ENCODE results near the gene MAML2. TPM values are rescaled to one million over a fixed set of nuclear protein-coding genes. Genes with fewer than 3 reads are reported as not detected.
A peak's percentile ranks its signal among the peaks of the same experiment; 100 is the strongest.

Gene MAML2
- total and polyA plus RNA-seq, 4 donors = 0.56 to 2.1 (median 1.4) TPM

- no peak for TF ChIP-seq HNF4G (IDR thresholded peaks at IDR 0.05)
These were observed 125.0 kb downstream of the MAML2 start (continued) for GRCh38 chr11:96218006-96218405.

GRCh38 chr11:96217206-96217605, 125.8 kb downstream of the MAML2 start:
- H3K4me3 ChIP-seq (ENCODE audit: low read depth in 1 of 3, low read length in 3 of 3) = no peak overlapping the region
- 93% methylated on average over 5 of the region's 5 CpGs for WGBS
- no peak overlapping the region for H3K27ac ChIP-seq (ENCODE audit: low read depth in 1 of 2, low read length in 2 of 2)
- H3K36me3 ChIP-seq (ENCODE audit: control insufficient read depth in 4 of 4, insufficient read depth in 3 of 4, low read depth in 1 of 4, low read length in 3 of 4) = no peaks in the 10 kb centered on the region
- peaks cover 2 to 4% (median 3%) of the 10 kb centered on the region in 4 donors for H3K4me1 ChIP-seq (ENCODE audit: control insufficient read depth in 4 of 4, insufficient read depth in 4 of 4, low read length in 3 of 4)
- no peaks in the 10 kb centered on the region for H3K9me3 ChIP-seq (ENCODE audit: control insufficient read depth in 4 of 4, low read length in 3 of 4)
- DNase-seq (ENCODE audit: low spot score) = no peak
- no peaks in the 10 kb centered on the region for H3K27me3 ChIP-seq (ENCODE audit: control insufficient read depth in 4 of 4, insufficient read depth in 4 of 4, low read length in 3 of 4)
- no peak for TF ChIP-seq YY1 (IDR thresholded peaks at IDR 0.05)
- TF ChIP-seq, protein P1, sequence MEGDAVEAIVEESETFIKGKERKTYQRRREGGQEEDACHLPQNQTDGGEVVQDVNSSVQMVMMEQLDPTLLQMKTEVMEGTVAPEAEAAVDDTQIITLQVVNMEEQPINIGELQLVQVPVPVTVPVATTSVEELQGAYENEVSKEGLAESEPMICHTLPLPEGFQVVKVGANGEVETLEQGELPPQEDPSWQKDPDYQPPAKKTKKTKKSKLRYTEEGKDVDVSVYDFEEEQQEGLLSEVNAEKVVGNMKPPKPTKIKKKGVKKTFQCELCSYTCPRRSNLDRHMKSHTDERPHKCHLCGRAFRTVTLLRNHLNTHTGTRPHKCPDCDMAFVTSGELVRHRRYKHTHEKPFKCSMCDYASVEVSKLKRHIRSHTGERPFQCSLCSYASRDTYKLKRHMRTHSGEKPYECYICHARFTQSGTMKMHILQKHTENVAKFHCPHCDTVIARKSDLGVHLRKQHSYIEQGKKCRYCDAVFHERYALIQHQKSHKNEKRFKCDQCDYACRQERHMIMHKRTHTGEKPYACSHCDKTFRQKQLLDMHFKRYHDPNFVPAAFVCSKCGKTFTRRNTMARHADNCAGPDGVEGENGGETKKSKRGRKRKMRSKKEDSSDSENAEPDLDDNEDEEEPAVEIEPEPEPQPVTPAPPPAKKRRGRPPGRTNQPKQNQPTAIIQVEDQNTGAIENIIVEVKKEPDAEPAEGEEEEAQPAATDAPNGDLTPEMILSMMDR (IDR thresholded peaks at IDR 0.05; ENCODE audit: low read depth, low read length, missing input control) = no peak
- no peak for TF ChIP-seq FOXA1 (IDR thresholded peaks at IDR 0.05)
- TF ChIP-seq GABPA (IDR thresholded peaks at IDR 0.05 in 1 of 2, conservative IDR thresholded peaks at IDR 0.05 in 1 of 2) = no peak
- no peak for TF ChIP-seq ZBTB33 (IDR thresholded peaks at IDR 0.05)
- no peak for TF ChIP-seq REST (IDR thresholded peaks at IDR 0.05)
- no peak for TF ChIP-seq JUND (IDR thresholded peaks at IDR 0.05)
- TF ChIP-seq HNF4G (IDR thresholded peaks at IDR 0.05) = no peak
- no peak for TF ChIP-seq FOXA2 (IDR thresholded peaks at IDR 0.05)
- no peak for TF ChIP-seq EGR1 (IDR thresholded peaks at IDR 0.05; ENCODE audit: low read depth in 2 of 2)
- TF ChIP-seq HNF4A (conservative IDR thresholded peaks at IDR 0.05) = no peak
- no peak for TF ChIP-seq MAX (IDR thresholded peaks at IDR 0.05)
- no peak for TF ChIP-seq SP1 (IDR thresholded peaks at IDR 0.05)
- no peak for TF ChIP-seq RXRA (IDR thresholded peaks at IDR 0.05)
- no peak overlapping the region for H3K9ac ChIP-seq (ENCODE audit: low read depth in 1 of 2, low read length in 2 of 2)

- TF ChIP-seq EGR1 (IDR thresholded peaks at IDR 0.05; ENCODE audit: low read depth in 2 of 2) (no peak), YY1 (IDR thresholded peaks at IDR 0.05) (no peak), GABPA (IDR thresholded peaks at IDR 0.05 in 1 of 2, conservative IDR thresholded peaks at IDR 0.05 in 1 of 2) (no peak), SP1 (IDR thresholded peaks at IDR 0.05) (no peak), RXRA (IDR thresholded peaks at IDR 0.05) (no peak)
- TF ChIP-seq, protein P1 (IDR thresholded peaks at IDR 0.05; ENCODE audit: low read depth, low read length, missing input control) = no peak
- H3K9me3 ChIP-seq (ENCODE audit: control insufficient read depth in 4 of 4, low read length in 3 of 4) = no peaks in the 10 kb centered on the region
- H3K27me3 ChIP-seq (ENCODE audit: control insufficient read depth in 4 of 4, insufficient read depth in 4 of 4, low read length in 3 of 4) = no peaks in the 10 kb centered on the region
- H3K36me3 ChIP-seq (ENCODE audit: control insufficient read depth in 4 of 4, insufficient read depth in 3 of 4, low read depth in 1 of 4, low read length in 3 of 4) = no peaks in the 10 kb centered on the region
- H3K27ac ChIP-seq (ENCODE audit: low read depth in 1 of 2, low read length in 2 of 2) = peak overlapping the region; percentile 33 to 56
- no peak overlapping the region for H3K4me3 ChIP-seq (ENCODE audit: low read depth in 1 of 3, low read length in 3 of 3)
- no peak for DNase-seq (ENCODE audit: low spot score)
- H3K4me1 ChIP-seq (ENCODE audit: control insufficient read depth in 4 of 4, insufficient read depth in 4 of 4, low read length in 3 of 4) = peaks cover 2 to 4% (median 3%) of the 10 kb centered on the region in 4 donors
- no peak overlapping the region for H3K9ac ChIP-seq (ENCODE audit: low read depth in 1 of 2, low read length in 2 of 2)
These were observed 127.2 kb downstream of the MAML2 start for GRCh38 chr11:96215826-96216225.

All from liver (tissue), 9 donors.